GM10248 (cell line): ENCODE results near the gene FBXW7.

ENCODE experiments used
- CTCF ChIA-PET: fragments of 300-600 bp; sonication (Branson Sonifier 250); formaldehyde crosslinking; extraction: SDS; loops from one replicate; lab custom pipeline; 2021; ENCODE audit warnings: antibody characterized with exemption; lab: Yijun Ruan, JAX
- POLR2A ChIA-PET: fragments of 350-650 bp; sonication (Branson Sonifier 250); formaldehyde crosslinking; extraction: SDS; loops from one replicate; lab custom pipeline; 2020; ENCODE audit warnings: antibody characterized with exemption; lab: Yijun Ruan, JAX
- DNase-seq: peaks from one replicate; pipeline ENCODE4 v3.0.0; 2012; ENCODE audit errors: extremely low spot score
- CTCF ChIP-seq: IDR thresholded peaks from 2 replicates; pipeline ENCODE4 v1.5.1; 2012; ENCODE audit warnings: mild to moderate bottlenecking, low read depth; ENCODE audit errors: extremely low read depth, missing control alignments, control extremely low read depth

Gene FBXW7

GRCh38 chr4:152524427-152524826 is 11.5 kb downstream of the FBXW7 start:
- POLR2A ChIA-PET, result no interaction called here
- CTCF ChIA-PET, result interaction anchor here (1.4 to 4.0 kb wide), 5 partner anchors 9 to 116 kb away, joined by 5 to 30 read pairs (median 13); partner anchors contain the start of gene FBXW7
- DNase-seq, result no peak
- TF ChIP-seq CTCF, result no peak

GRCh38 chr4:152523731-152524130 is 12.2 kb downstream of the FBXW7 start:
- ChIA-PET CTCF (interaction anchor here (1.4 to 4.0 kb wide), 7 partner anchors 7 to 141 kb away, joined by 3 to 30 read pairs (median 13); partner anchors contain the start of gene FBXW7), POLR2A (interaction anchor here (1.0 kb wide), 1 partner anchor 9 kb away, joined by 4 read pairs; no protein-coding TSS in a partner anchor)
- no peak for TF ChIP-seq CTCF
- no peak for DNase-seq

- no peak for DNase-seq
- no peak for TF ChIP-seq CTCF
- ChIA-PET POLR2A (no interaction called here), CTCF (interaction anchor here (0.8 to 4.0 kb wide), 7 partner anchors 8 to 142 kb away, joined by 3 to 30 read pairs (median 13); partner anchors contain the start of gene FBXW7)
Observed at GRCh38 chr4:152522754-152523153, 13.1 kb downstream of the FBXW7 start.

GRCh38 chr4:152522245-152522644 is 13.6 kb downstream of the FBXW7 start:
- TF ChIP-seq CTCF, result no peak
- DNase-seq, result no peak
- POLR2A ChIA-PET, result interaction anchor here (0.6 kb wide), 1 partner anchor 26 kb away, joined by 3 read pairs; no protein-coding TSS in a partner anchor
- CTCF ChIA-PET, result interaction anchor here (0.8 to 4.0 kb wide), 7 partner anchors 9 to 118 kb away, joined by 3 to 30 read pairs (median 13); partner anchors contain the start of gene FBXW7

GRCh38 chr4:152516156-152516555 is 19.7 kb downstream of the FBXW7 start:
- POLR2A ChIA-PET, result no interaction called here
- no peak for TF ChIP-seq CTCF
- CTCF ChIA-PET, result interaction anchor here (0.9 to 6.6 kb wide), 5 partner anchors 8 to 58 kb away, joined by 3 to 38 read pairs (median 4); no protein-coding TSS in a partner anchor

GRCh38 chr4:152515678-152516077 is 20.2 kb downstream of the FBXW7 start:
- ChIA-PET POLR2A (no interaction called here), CTCF (interaction anchor here (1.3 to 6.6 kb wide), 4 partner anchors 8 to 16 kb away, joined by 3 to 38 read pairs (median 6); no protein-coding TSS in a partner anchor)
- DNase-seq, result no peak
- no peak for TF ChIP-seq CTCF

More at GRCh38 chr4:152516156-152516555, 19.7 kb downstream of the FBXW7 start:
- DNase-seq, result no peak
